ENCODE results near the gene KLHL29. TPM values are rescaled to one million over a fixed set of nuclear protein-coding genes. Genes with fewer than 3 reads are reported as not detected.

The KLHL29 gene
- total RNA-seq, 2 experiments from 2014 or later, result 2.5 to 2.7 TPM

- DNase-seq (no peak), ATAC-seq (ENCODE audit: poor library complexity) (no peak)
- no peaks in the 10 kb centered on the region for H3K27me3 Mint-ChIP-seq
- Histone ChIP-seq H3K4me1 (ENCODE audit: insufficient read depth, low read length) (no peaks in the 10 kb centered on the region), H3K9me3 (ENCODE audit: control insufficient read depth in 1 of 2, insufficient read depth in 1 of 2, low read length in 2 of 2) (no peaks in the 10 kb centered on the region), H3K4me3 (ENCODE audit: low read length) (no peak overlapping the region), H3K27ac (ENCODE audit: low read depth in 1 of 2, low read length in 2 of 2) (no peak overlapping the region), H3K27me3 (ENCODE audit: control insufficient read depth in 1 of 2, insufficient read depth in 2 of 2, low read length in 2 of 2) (no peaks in the 10 kb centered on the region), H3K36me3 (ENCODE audit: insufficient read depth, low read length) (no peaks in the 10 kb centered on the region)
- no peak for TF ChIP-seq CTCF (IDR thresholded peaks at IDR 0.05)
- H3K27ac Mint-ChIP-seq, result no peak overlapping the region
- no peak overlapping the region for H3K4me3 Mint-ChIP-seq
- POLR2A ChIA-PET, result no interaction called here
- no peaks in the 10 kb centered on the region for H3K4me1 Mint-ChIP-seq (ENCODE audit: low read depth)
- no peaks in the 10 kb centered on the region for H3K36me3 Mint-ChIP-seq (ENCODE audit: low read depth)
- CTCF ChIA-PET, result no interaction called here
- no peaks in the 10 kb centered on the region for H3K9me3 Mint-ChIP-seq
- intact Hi-C loops (cut with DNase I, micrococcal nuclease), result no loop called here
Observed at GRCh38 chr2:23561088-23561487, 176.1 kb downstream of the KLHL29 start.

GRCh38 chr2:23561544-23561943 lies 176.6 kb downstream of the KLHL29 start:
- Histone ChIP-seq H3K4me1 (ENCODE audit: insufficient read depth, low read length) (no peaks in the 10 kb centered on the region), H3K36me3 (ENCODE audit: insufficient read depth, low read length) (no peaks in the 10 kb centered on the region), H3K27me3 (ENCODE audit: control insufficient read depth in 1 of 2, insufficient read depth in 2 of 2, low read length in 2 of 2) (no peaks in the 10 kb centered on the region), H3K27ac (ENCODE audit: low read depth in 1 of 2, low read length in 2 of 2) (no peak overlapping the region), H3K4me3 (ENCODE audit: low read length) (no peak overlapping the region), H3K9me3 (ENCODE audit: control insufficient read depth in 1 of 2, insufficient read depth in 1 of 2, low read length in 2 of 2) (no peaks in the 10 kb centered on the region)
- Mint-ChIP-seq H3K27me3 (no peaks in the 10 kb centered on the region), H3K4me3 (no peak overlapping the region), H3K9me3 (no peaks in the 10 kb centered on the region), H3K36me3 (ENCODE audit: low read depth) (no peaks in the 10 kb centered on the region), H3K27ac (no peak overlapping the region), H3K4me1 (ENCODE audit: low read depth) (no peaks in the 10 kb centered on the region)
- ChIA-PET POLR2A (no interaction called here), CTCF (no interaction called here)
- DNase-seq (no peak), ATAC-seq (ENCODE audit: poor library complexity) (no peak)
- intact Hi-C loops (cut with DNase I, micrococcal nuclease), result no loop called here
- TF ChIP-seq CTCF (IDR thresholded peaks at IDR 0.05), result no peak

GRCh38 chr2:23562143-23562542 lies 177.2 kb downstream of the KLHL29 start:
- H3K27ac ChIP-seq (ENCODE audit: low read depth in 1 of 2, low read length in 2 of 2), result no peak overlapping the region
- H3K9me3 ChIP-seq (ENCODE audit: control insufficient read depth in 1 of 2, insufficient read depth in 1 of 2, low read length in 2 of 2), result no peaks in the 10 kb centered on the region
- no peaks in the 10 kb centered on the region for H3K4me1 ChIP-seq (ENCODE audit: insufficient read depth, low read length)
- no peak overlapping the region for H3K4me3 Mint-ChIP-seq
- H3K36me3 ChIP-seq (ENCODE audit: insufficient read depth, low read length), result no peaks in the 10 kb centered on the region
- intact Hi-C loops (cut with DNase I, micrococcal nuclease), result no loop called here
- H3K27me3 ChIP-seq (ENCODE audit: control insufficient read depth in 1 of 2, insufficient read depth in 2 of 2, low read length in 2 of 2), result no peaks in the 10 kb centered on the region
- TF ChIP-seq CTCF (IDR thresholded peaks at IDR 0.05), result no peak
- H3K36me3 Mint-ChIP-seq (ENCODE audit: low read depth), result no peaks in the 10 kb centered on the region
- ChIA-PET POLR2A (no interaction called here), CTCF (no interaction called here)
- H3K4me3 ChIP-seq (ENCODE audit: low read length), result no peak overlapping the region
- DNase-seq (no peak), ATAC-seq (ENCODE audit: poor library complexity) (no peak)
- no peaks in the 10 kb centered on the region for H3K4me1 Mint-ChIP-seq (ENCODE audit: low read depth)
- H3K27ac Mint-ChIP-seq, result no peak overlapping the region
- H3K9me3 Mint-ChIP-seq, result no peaks in the 10 kb centered on the region
- no peaks in the 10 kb centered on the region for H3K27me3 Mint-ChIP-seq
